ENCODE data around the gene DICER1.

DNA sequence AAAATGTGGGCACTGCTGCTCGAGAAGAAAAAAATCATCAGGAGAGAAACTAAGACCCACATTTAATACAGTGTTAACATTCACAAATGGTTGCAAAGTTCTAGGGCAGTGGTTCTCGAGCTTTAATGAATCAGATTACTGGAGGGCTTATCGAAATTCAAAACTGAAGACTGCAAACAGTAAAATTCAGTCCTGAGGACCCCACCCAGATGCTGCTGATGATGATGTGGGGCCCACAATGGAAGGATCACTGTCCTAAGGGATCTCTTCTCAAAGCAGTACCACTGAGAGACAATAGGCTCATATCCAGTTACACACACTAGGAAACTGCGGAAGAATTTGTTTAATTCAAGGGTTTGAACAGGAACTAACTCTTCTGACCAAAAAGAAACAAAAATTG is 31.4 kb downstream of the DICER1 start:
- TF ChIP-seq ARNTL (CRISPR knock-in tag; IDR thresholded peaks at IDR 0.05; ENCODE audit: borderline replicate concordance, low read depth) (no peak), ZFP3 (CRISPR knock-in tag; IDR thresholded peaks at IDR 0.05) (no peak), TOX (CRISPR knock-in tag; IDR thresholded peaks at IDR 0.05; ENCODE audit: borderline replicate concordance) (no peak), SNAI2 (CRISPR knock-in tag; IDR thresholded peaks at IDR 0.05) (no peak), ZNF8 (CRISPR knock-in tag; IDR thresholded peaks at IDR 0.05) (no peak), PPARA (CRISPR knock-in tag; IDR thresholded peaks at IDR 0.05; ENCODE audit: borderline replicate concordance) (no peak)
- TF ChIP-seq, protein P1, sequence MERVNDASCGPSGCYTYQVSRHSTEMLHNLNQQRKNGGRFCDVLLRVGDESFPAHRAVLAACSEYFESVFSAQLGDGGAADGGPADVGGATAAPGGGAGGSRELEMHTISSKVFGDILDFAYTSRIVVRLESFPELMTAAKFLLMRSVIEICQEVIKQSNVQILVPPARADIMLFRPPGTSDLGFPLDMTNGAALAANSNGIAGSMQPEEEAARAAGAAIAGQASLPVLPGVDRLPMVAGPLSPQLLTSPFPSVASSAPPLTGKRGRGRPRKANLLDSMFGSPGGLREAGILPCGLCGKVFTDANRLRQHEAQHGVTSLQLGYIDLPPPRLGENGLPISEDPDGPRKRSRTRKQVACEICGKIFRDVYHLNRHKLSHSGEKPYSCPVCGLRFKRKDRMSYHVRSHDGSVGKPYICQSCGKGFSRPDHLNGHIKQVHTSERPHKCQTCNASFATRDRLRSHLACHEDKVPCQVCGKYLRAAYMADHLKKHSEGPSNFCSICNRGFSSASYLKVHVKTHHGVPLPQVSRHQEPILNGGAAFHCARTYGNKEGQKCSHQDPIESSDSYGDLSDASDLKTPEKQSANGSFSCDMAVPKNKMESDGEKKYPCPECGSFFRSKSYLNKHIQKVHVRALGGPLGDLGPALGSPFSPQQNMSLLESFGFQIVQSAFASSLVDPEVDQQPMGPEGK (CRISPR knock-in tag; IDR thresholded peaks at IDR 0.05; ENCODE audit: borderline replicate concordance): no peak
- TF ChIP-seq, protein P2, sequence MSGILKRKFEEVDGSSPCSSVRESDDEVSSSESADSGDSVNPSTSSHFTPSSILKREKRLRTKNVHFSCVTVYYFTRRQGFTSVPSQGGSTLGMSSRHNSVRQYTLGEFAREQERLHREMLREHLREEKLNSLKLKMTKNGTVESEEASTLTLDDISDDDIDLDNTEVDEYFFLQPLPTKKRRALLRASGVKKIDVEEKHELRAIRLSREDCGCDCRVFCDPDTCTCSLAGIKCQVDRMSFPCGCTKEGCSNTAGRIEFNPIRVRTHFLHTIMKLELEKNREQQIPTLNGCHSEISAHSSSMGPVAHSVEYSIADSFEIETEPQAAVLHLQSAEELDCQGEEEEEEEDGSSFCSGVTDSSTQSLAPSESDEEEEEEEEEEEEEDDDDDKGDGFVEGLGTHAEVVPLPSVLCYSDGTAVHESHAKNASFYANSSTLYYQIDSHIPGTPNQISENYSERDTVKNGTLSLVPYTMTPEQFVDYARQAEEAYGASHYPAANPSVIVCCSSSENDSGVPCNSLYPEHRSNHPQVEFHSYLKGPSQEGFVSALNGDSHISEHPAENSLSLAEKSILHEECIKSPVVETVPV (CRISPR knock-in tag; IDR thresholded peaks at IDR 0.05): no peak

Measured in SK-N-SH treated with all-trans-retinoic acid at 6 μM for 48 hours (cell line).